CD14-positive monocyte (primary cell): ENCODE data around the gene SLC66A1. TPM values are rescaled to one million over a fixed set of nuclear protein-coding genes. Genes with fewer than 3 reads are reported as not detected.

Source experiments
- DNase-seq, 3 donors: peaks; one replicate each; pipeline ENCODE4 v3.0.0-alpha.2; 2011 to 2022
- H2AFZ ChIP-seq: 2 replicates; pipeline ENCODE4 v1.6.0; 2012; ENCODE audit warnings: mild to moderate bottlenecking, low read depth, low read length, inconsistent platforms; ENCODE audit not compliant: insufficient read depth, poor library complexity, severe bottlenecking
- H3K27ac ChIP-seq, 2 donors: 1 replicate in 1 of 2; 2 replicates in 1 of 2; pipeline ENCODE4 v1.5.1; 2012 to 2013; ENCODE audit warnings: low read length in 2 of 2, control low read depth in 1 of 2, inconsistent platforms in 1 of 2, low read depth in 1 of 2, mild to moderate bottlenecking in 1 of 2
- H3K27me3 ChIP-seq, 2 donors: one replicate each; pipeline versions ENCODE4 v1.6.0 to v1.6.1; 2011 to 2013; ENCODE audit warnings: low read length in 2 of 2; ENCODE audit not compliant: control insufficient read depth in 2 of 2, insufficient read depth in 2 of 2
- H3K36me3 ChIP-seq, 2 donors: replicated peaks in 1 of 2; 1 replicate in 1 of 2; 2 replicates in 1 of 2; pipeline versions ENCODE4 v1.5.1 to v1.6.1; 2012 to 2013; ENCODE audit warnings: low read length in 2 of 2, control low read depth in 1 of 2, inconsistent platforms in 1 of 2, mild to moderate bottlenecking in 1 of 2; ENCODE audit not compliant: insufficient read depth in 2 of 2, control insufficient read depth in 1 of 2
- H3K4me1 ChIP-seq, 2 donors: 1 replicate in 1 of 2; 2 replicates in 1 of 2; pipeline versions ENCODE4 v1.5.1 to v1.6.1; 2012 to 2013; ENCODE audit warnings: low read length in 2 of 2, control low read depth in 1 of 2, inconsistent platforms in 1 of 2, mild to moderate bottlenecking in 1 of 2, moderate library complexity in 1 of 2; ENCODE audit not compliant: insufficient read depth in 2 of 2, control insufficient read depth in 1 of 2
- H3K4me2 ChIP-seq: replicated peaks from 2 replicates; pipeline ENCODE3; 2012; ENCODE audit warnings: low read length, moderate library complexity, mild to moderate bottlenecking; ENCODE audit not compliant: poor library complexity, severe bottlenecking; ENCODE audit errors: extremely low read depth
- H3K4me3 ChIP-seq, 3 experiments: fragments of 200-600 bp in 1 of 3; sonication (generic) in 1 of 3; replicated peaks in 1 of 3; 1 replicate in 2 of 3; 2 replicates in 1 of 3; pipeline ENCODE4 v1.5.1; 2011 to 2013; ENCODE audit warnings: low read length in 3 of 3, mild to moderate bottlenecking in 3 of 3, control low read depth in 2 of 3, low read depth in 2 of 3, inconsistent platforms in 1 of 3, moderate library complexity in 1 of 3
- H3K79me2 ChIP-seq: 2 replicates; pipeline ENCODE4 v1.6.0; 2012; ENCODE audit warnings: mild to moderate bottlenecking, control low read depth, inconsistent platforms, low read length, moderate library complexity; ENCODE audit not compliant: insufficient read depth
- H3K9ac ChIP-seq: 2 replicates; pipeline ENCODE4 v1.6.0; 2017; ENCODE audit warnings: low read length, mild to moderate bottlenecking; ENCODE audit not compliant: insufficient read depth, poor library complexity, severe bottlenecking
- H3K9me3 ChIP-seq, 2 donors: replicated peaks in 1 of 2; 1 replicate in 1 of 2; 2 replicates in 1 of 2; pipeline versions ENCODE4 v1.5.1 to v1.6.1; 2012 to 2013; ENCODE audit warnings: low read length in 2 of 2, control low read depth in 1 of 2; ENCODE audit not compliant: control insufficient read depth in 1 of 2, insufficient read depth in 1 of 2
- H4K20me1 ChIP-seq: 2 replicates; pipeline ENCODE4 v1.6.0; 2012; ENCODE audit warnings: mild to moderate bottlenecking, low read length, control low read depth, moderate library complexity; ENCODE audit not compliant: insufficient read depth
- H3K27ac Mint-ChIP-seq, 7 donors: one replicate each; pipeline ENCODE4 v1.8.0; 2020; ENCODE audit warnings: mild to moderate bottlenecking in 7 of 7, mixed read lengths in 7 of 7, moderate library complexity in 6 of 7, inconsistent platforms in 2 of 7
- H3K27me3 Mint-ChIP-seq, 3 donors: one replicate each; pipeline ENCODE4 v1.8.0; 2021 to 2022; ENCODE audit warnings: low read depth in 3 of 3, mild to moderate bottlenecking in 3 of 3, mixed read lengths in 3 of 3, moderate library complexity in 3 of 3, inconsistent platforms in 1 of 3
- H3K36me3 Mint-ChIP-seq, 2 donors: one replicate each; pipeline ENCODE4 v1.8.0; 2020; ENCODE audit warnings: mixed read lengths in 2 of 2, inconsistent platforms in 1 of 2, mild to moderate bottlenecking in 1 of 2
- H3K4me1 Mint-ChIP-seq: one replicate; pipeline ENCODE4 v1.8.0; 2020; ENCODE audit warnings: mild to moderate bottlenecking, mixed read lengths
- H3K4me3 Mint-ChIP-seq, 2 donors: one replicate each; pipeline ENCODE4 v1.8.0; 2020; ENCODE audit warnings: mild to moderate bottlenecking in 2 of 2, mixed read lengths in 2 of 2, moderate library complexity in 1 of 2
- H3K9me3 Mint-ChIP-seq, 7 donors: one replicate each; pipeline ENCODE4 v1.8.0; 2020 to 2022; ENCODE audit warnings: mixed read lengths in 7 of 7, mild to moderate bottlenecking in 6 of 7, moderate library complexity in 6 of 7, inconsistent platforms in 2 of 7
- CTCF ChIP-seq: fragments of 200-600 bp; IDR thresholded peaks from one replicate; pipeline ENCODE4 v1.8.0; 2022; ENCODE audit warnings: antibody characterized with exemption, mild to moderate bottlenecking
- whole genome bisulfite sequencing: methylation state at CpG from one replicate; pipeline ENCODE4 v1.1.5; 2013; ENCODE audit warnings: missing lambda C conversion rate; ENCODE audit not compliant: insufficient coverage; 5-methylcytosine and 5-hydroxymethylcytosine counted together
- intact Hi-C, 2 donors: fragments of 100-400 bp; cut with micrococcal nuclease; formaldehyde crosslinking; loops; one replicate each; pipeline versions ENCODE4 v1.15.0 to v1.15.1; 2023
- polyA plus RNA-seq, 3 donors: library from polyadenylated mRNA; depleted of rRNA in 1 of 3; unstranded in 2 of 3; stranded (reverse) in 1 of 3; fragments of 300-500 nt in 2 of 3; fragments of >200 nt in 1 of 3; fragmentation: Illumina TruSeq in 2 of 3; gene quantifications; 1 replicate in 2 of 3; 2 replicates in 1 of 3; pipeline ENCODE4 v1.2.3, GENCODE V29; 2012 to 2021

The SLC66A1 gene
- polyA plus RNA-seq, 3 donors, result 9.1 to 21.1 (median 9.7) TPM

- Histone ChIP-seq H2AFZ (no peak overlapping the region), H3K4me1 (peaks cover 14 to 23% of the 10 kb centered on the region in 2 donors), H3K4me3 (no peak overlapping the region), H3K4me2 (no peak overlapping the region), H3K9ac (no peak overlapping the region), H3K27me3 (no peaks in the 10 kb centered on the region), H3K9me3 (no peaks in the 10 kb centered on the region), H4K20me1 (peaks cover 8% of the 10 kb centered on the region), H3K36me3 (peaks cover 53 to 80% of the 10 kb centered on the region in 2 donors), H3K27ac (no peak overlapping the region), H3K79me2 (peaks cover 25% of the 10 kb centered on the region)
- intact Hi-C loops, result no loop called here
- Mint-ChIP-seq H3K4me1 (peaks cover 17% of the 10 kb centered on the region), H3K27ac (peak overlapping the region in 1 of 7 donors; percentile 37), H3K4me3 (no peak overlapping the region), H3K36me3 (peaks cover 63 to 87% of the 10 kb centered on the region in 2 donors), H3K27me3 (no peaks in the 10 kb centered on the region), H3K9me3 (no peaks in the 10 kb centered on the region)
- no peak for TF ChIP-seq CTCF
- WGBS, result 79% methylated on average over 10 of the region's 19 CpGs
- no peak for DNase-seq
Observed at GRCh38 chr1:19325368-19325957, 13.3 kb downstream of the SLC66A1 start.

GRCh38 chr1:19325958-19326747, 14.0 kb downstream of the SLC66A1 start:
- TF ChIP-seq CTCF, result no peak
- Histone ChIP-seq H3K79me2 (peaks cover 19% of the 10 kb centered on the region), H3K4me2 (no peak overlapping the region), H3K27ac (no peak overlapping the region), H3K9ac (no peak overlapping the region), H3K4me3 (no peak overlapping the region), H3K9me3 (no peaks in the 10 kb centered on the region), H2AFZ (no peak overlapping the region), H3K27me3 (no peaks in the 10 kb centered on the region), H4K20me1 (peaks cover 8% of the 10 kb centered on the region), H3K4me1 (peaks cover 14 to 23% of the 10 kb centered on the region in 2 donors), H3K36me3 (peaks cover 54 to 78% of the 10 kb centered on the region in 2 donors)
- peaks cover 60 to 82% of the 10 kb centered on the region in 2 donors for H3K36me3 Mint-ChIP-seq
- H3K9me3 Mint-ChIP-seq, result no peaks in the 10 kb centered on the region
- intact Hi-C loops, result no loop called here
- 82% methylated on average over 21 of the region's 32 CpGs for WGBS
- no peak for DNase-seq
- H3K4me1 Mint-ChIP-seq, result peaks cover 16% of the 10 kb centered on the region
- no peak overlapping the region for H3K27ac Mint-ChIP-seq
- no peak overlapping the region for H3K4me3 Mint-ChIP-seq
- no peaks in the 10 kb centered on the region for H3K27me3 Mint-ChIP-seq
